HCT116 (cell line): Measurements from ENCODE around the gene TECPR1. TPM values are rescaled to one million over a fixed set of nuclear protein-coding genes. Genes with fewer than 3 reads are reported as not detected.

Source experiments
- ATAC-seq: fragments of 200-7000 bp; cut with Tn5 transposase; 2 replicates; pipeline ENCODE4 v1.9.1; 2020; ENCODE audit warnings: mild to moderate bottlenecking, moderate library complexity
- BruUV-seq: library from RNA; stranded (reverse); fragments of 400-500 nt; replicated peaks from 2 replicates; lab custom pipeline; 2021; lab: Mats Ljungman, UMichigan
- CTCF ChIA-PET: fragments of 300-600 bp; sonication (Branson Sonifier 250); formaldehyde crosslinking; loops from one replicate; lab custom pipeline; 2021; ENCODE audit warnings: antibody characterized with exemption; lab: Charles Lee
- POLR2A ChIA-PET: fragments of 300-600, 350-600 bp; sonication (Branson Sonifier 250); formaldehyde crosslinking; loops from one replicate; lab custom pipeline; 2021; ENCODE audit warnings: antibody characterized with exemption; lab: Charles Lee
- RAD21 ChIA-PET, 2 experiments: fragments of 300-600 bp; sonication (Branson Sonifier 250); formaldehyde crosslinking; loops; one replicate each; lab custom pipeline; 2023; ENCODE audit warnings: low total read pairs in 2 of 2; ENCODE audit not compliant: uncharacterized antibody in 2 of 2, unreplicated experiment in 2 of 2, low non-redundant PET in 1 of 2; lab: Charles Lee
- DNase-seq: peaks from one replicate; pipeline ENCODE4 v3.0.0-alpha.2; 2010; ENCODE audit warnings: low read depth, low spot score
- H2AFZ ChIP-seq: fragments of 200-600 bp; shearing (Covaris generic), sonication (generic); 2 replicates; pipeline ENCODE4 v1.6.1; 2017; ENCODE audit warnings: low read depth, mixed run types, mixed read lengths, antibody characterized with exemption, low read length; ENCODE audit not compliant: poor library complexity, severe bottlenecking
- H3K27ac ChIP-seq: 2 replicates; pipeline ENCODE4 v1.5.1; 2012; ENCODE audit warnings: low read depth, low read length
- H3K27me3 ChIP-seq: fragments of 200-600 bp; sonication (generic); 2 replicates; pipeline ENCODE4 v1.6.1; 2016; ENCODE audit warnings: mixed run types, low read length, mixed read lengths; ENCODE audit not compliant: insufficient read depth
- H3K36me3 ChIP-seq, 2 experiments: fragments of 200-500 bp in 1 of 2; fragments of 200-600 bp in 1 of 2; sonication (Bioruptor generic) in 1 of 2; sonication (generic) in 1 of 2; 2 replicates each; pipeline versions ENCODE4 v1.5.1 to v1.6.1; 2014 to 2016; ENCODE audit warnings: low read length in 2 of 2, inconsistent platforms in 1 of 2, mixed read lengths in 1 of 2, mixed run types in 1 of 2; ENCODE audit not compliant: insufficient read depth in 2 of 2, control insufficient read depth in 1 of 2
- H3K4me1 ChIP-seq, 2 experiments: fragments of 200-600 bp in 1 of 2; sonication (generic) in 1 of 2; 2 replicates each; pipeline versions ENCODE4 v1.5.1 to v1.6.1; 2012 to 2017; ENCODE audit warnings: low read length in 2 of 2, inconsistent platforms in 1 of 2, mild to moderate bottlenecking in 1 of 2, mixed read lengths in 1 of 2, mixed run types in 1 of 2, moderate library complexity in 1 of 2; ENCODE audit not compliant: insufficient read depth in 2 of 2, control insufficient read depth in 1 of 2
- H3K4me2 ChIP-seq: fragments of 200-600 bp; sonication (generic); 2 replicates; pipeline ENCODE4 v1.6.1; 2017; ENCODE audit warnings: mixed run types, low read length, mixed read lengths
- H3K4me3 ChIP-seq, 2 experiments: fragments of 200-600 bp in 1 of 2; sonication (generic) in 1 of 2; replicated peaks in 1 of 2; 2 replicates each; pipeline ENCODE4 v1.5.1; 2011 to 2016; ENCODE audit warnings: low read length in 2 of 2, control low read depth in 1 of 2, low read depth in 1 of 2, mild to moderate bottlenecking in 1 of 2, mixed read lengths in 1 of 2, mixed run types in 1 of 2
- H3K79me2 ChIP-seq: fragments of 200-600 bp; sonication (generic); 2 replicates; pipeline ENCODE4 v1.6.1; 2017; ENCODE audit warnings: mild to moderate bottlenecking, mixed run types, low read length, moderate library complexity, mixed read lengths; ENCODE audit not compliant: insufficient read depth
- H3K9ac ChIP-seq: fragments of 200-600 bp; sonication (generic); 2 replicates; pipeline ENCODE4 v1.6.1; 2016; ENCODE audit warnings: low read length, mixed read lengths
- H3K9me2 ChIP-seq: fragments of 200-600 bp; sonication (generic), shearing (Covaris generic); 2 replicates; pipeline ENCODE4 v1.6.1; 2017; ENCODE audit warnings: mixed run types, mild to moderate bottlenecking, moderate library complexity; ENCODE audit not compliant: insufficient read depth
- H3K9me3 ChIP-seq, 2 experiments: fragments of 200-500 bp in 1 of 2; fragments of 200-600 bp in 1 of 2; sonication (Bioruptor generic) in 1 of 2; sonication (generic) in 1 of 2; 2 replicates each; pipeline ENCODE4 v1.6.1; 2014 to 2017; ENCODE audit warnings: low read length in 2 of 2, mixed read lengths in 2 of 2, inconsistent platforms in 1 of 2, low read depth in 1 of 2, mild to moderate bottlenecking in 1 of 2, mixed run types in 1 of 2, moderate library complexity in 1 of 2; ENCODE audit not compliant: control insufficient read depth in 1 of 2, insufficient read depth in 1 of 2
- H4K20me1 ChIP-seq: fragments of 200-600 bp; sonication (generic), shearing (Covaris generic); 2 replicates; pipeline ENCODE4 v1.6.1; 2017; ENCODE audit warnings: mixed run types, mild to moderate bottlenecking, moderate library complexity; ENCODE audit not compliant: insufficient read depth
- CBX3 ChIP-seq: IDR thresholded peaks from 2 replicates; pipeline ENCODE4 v1.6.1; 2012; ENCODE audit warnings: low read depth
- CEBPB ChIP-seq: IDR thresholded peaks from 2 replicates; pipeline ENCODE4 v1.6.1; 2012; ENCODE audit warnings: low read depth
- EGR1 ChIP-seq: IDR thresholded peaks from 2 replicates; pipeline ENCODE4 v1.6.1; 2012; ENCODE audit warnings: low read depth
- EZH2 ChIP-seq: fragments of 200-600 bp; sonication (generic); IDR thresholded peaks from 2 replicates; pipeline ENCODE4 v1.6.1; 2017; ENCODE audit warnings: antibody characterized with exemption, mixed run types
- EZH2phosphoT487 ChIP-seq: fragments of 200-600 bp; IDR thresholded peaks from 2 replicates; pipeline ENCODE4 v1.6.1; 2018; ENCODE audit warnings: antibody characterized with exemption, borderline replicate concordance
- MAX ChIP-seq: IDR thresholded peaks from 2 replicates; pipeline ENCODE4 v1.6.1; 2012
- RAD21 ChIP-seq: IDR thresholded peaks from 2 replicates; pipeline ENCODE4 v1.6.1; 2012; ENCODE audit warnings: low read depth, mild to moderate bottlenecking
- SIN3A ChIP-seq: IDR thresholded peaks from 2 replicates; pipeline ENCODE4 v1.6.1; 2012; ENCODE audit warnings: low read depth
- SP1 ChIP-seq: IDR thresholded peaks from 2 replicates; pipeline ENCODE4 v1.6.1; 2012; ENCODE audit warnings: low read depth
- SRF ChIP-seq: IDR thresholded peaks from 2 replicates; pipeline ENCODE4 v1.6.1; 2012; ENCODE audit warnings: low read depth
- TCF7L2 ChIP-seq: IDR thresholded peaks from 2 replicates; pipeline ENCODE4 v1.7.0; 2011; ENCODE audit warnings: borderline replicate concordance, inconsistent platforms; ENCODE audit not compliant: insufficient read depth, insufficient read length; ENCODE audit errors: extremely low read depth
- ZBTB33 ChIP-seq: IDR thresholded peaks from 2 replicates; pipeline ENCODE4 v1.6.1; 2011; ENCODE audit warnings: mild to moderate bottlenecking, low read length, moderate library complexity; ENCODE audit not compliant: insufficient replicate concordance; ENCODE audit errors: extremely low read depth
- ZFX ChIP-seq: fragments of 450-650 bp; IDR thresholded peaks from 2 replicates; pipeline ENCODE4 v1.6.1; 2017
- ZNF274 ChIP-seq: fragments of 200-500 bp; sonication (Bioruptor generic); IDR thresholded peaks from 2 replicates; pipeline ENCODE4 v1.6.1; 2014; ENCODE audit warnings: mild to moderate bottlenecking, low read depth, low read length, inconsistent platforms
- intact Hi-C: fragments of 100-400 bp; cut with micrococcal nuclease; formaldehyde crosslinking; loops from 2 replicates; pipeline ENCODE4 v1.10.0; 2022
- total RNA-seq: library from RNA; stranded (reverse); gene quantifications from one replicate; pipeline ENCODE4 v1.2.1, GENCODE V29; 2021; ENCODE audit not compliant: unreplicated experiment

The TECPR1 gene
- total RNA-seq, 1 experiment from 2014 or later: 19.9 TPM

GRCh38 chr7:98223351-98223897, 28.6 kb downstream of the TECPR1 start (continued):
- no peak for TF ChIP-seq ZBTB33
- no peak for TF ChIP-seq SRF
- TF ChIP-seq ZNF274: no peak
- TF ChIP-seq SP1: no peak
- TF ChIP-seq CEBPB: no peak

- Histone ChIP-seq H2AFZ (no peak overlapping the region), H3K36me3 (no peaks in the 10 kb centered on the region), H3K27ac (no peak overlapping the region), H3K27me3 (no peaks in the 10 kb centered on the region), H3K4me1 (no peaks in the 10 kb centered on the region), H3K9ac (no peak overlapping the region), H4K20me1 (no peaks in the 10 kb centered on the region), H3K79me2 (no peaks in the 10 kb centered on the region), H3K9me2 (no peaks in the 10 kb centered on the region), H3K4me3 (no peak overlapping the region)
- DNase-seq: no peak
- ATAC-seq: no peak
- no TSS peak for BruUV-seq
- intact Hi-C loops: no loop called here
- ChIA-PET POLR2A (no interaction called here), RAD21 (no interaction called here)
- TF ChIP-seq ZFX (no peak), TCF7L2 (no peak), SIN3A (no peak), EZH2 (no peak), MAX (no peak), CBX3 (no peak), RAD21 (no peak), EGR1 (no peak), ZBTB33 (no peak), SP1 (no peak), EZH2phosphoT487 (no peak)
- TF ChIP-seq, all 23 proteins: peak for 0
- H3K4me2 ChIP-seq: no peak overlapping the region
- H3K9me3 ChIP-seq: no peaks in the 10 kb centered on the region
- CTCF ChIA-PET: no interaction called here
Measured at GRCh38 chr7:98222533-98223195, 29.4 kb downstream of the TECPR1 start.
